Immature natural killer cell (primary cell): Measurements from ENCODE around the gene CREB3L1. TPM values are rescaled to one million over a fixed set of nuclear protein-coding genes. Genes with fewer than 3 reads are reported as not detected.
"Not testable (repeated sequence)": the region's sequence is repeated elsewhere in the genome, so short reads cannot be mapped to it uniquely, and the experiment has no call there.

Experiments
- DNase-seq, 3 donors: peaks; one replicate each; pipeline ENCODE4 v3.0.0; 2022; ENCODE audit warnings: mixed read lengths in 1 of 3
- H3K27ac Mint-ChIP-seq, 6 donors: one replicate each; pipeline ENCODE4 v1.8.0; 2020; ENCODE audit warnings: mixed read lengths in 6 of 6, mild to moderate bottlenecking in 5 of 6, inconsistent platforms in 4 of 6, moderate library complexity in 3 of 6
- H3K27me3 Mint-ChIP-seq, 3 donors: one replicate each; pipeline ENCODE4 v1.8.0; 2020 to 2021; ENCODE audit warnings: low read depth in 3 of 3, mild to moderate bottlenecking in 3 of 3, mixed read lengths in 3 of 3, moderate library complexity in 3 of 3, inconsistent platforms in 1 of 3
- H3K36me3 Mint-ChIP-seq, 3 donors: one replicate each; pipeline ENCODE4 v1.8.0; 2020; ENCODE audit warnings: mixed read lengths in 3 of 3, inconsistent platforms in 2 of 3, mild to moderate bottlenecking in 2 of 3
- H3K4me1 Mint-ChIP-seq, 2 donors: one replicate each; pipeline ENCODE4 v1.8.0; 2020; ENCODE audit warnings: inconsistent platforms in 2 of 2, mild to moderate bottlenecking in 2 of 2, mixed read lengths in 2 of 2, moderate library complexity in 1 of 2
- H3K4me3 Mint-ChIP-seq, 5 donors: one replicate each; pipeline ENCODE4 v1.8.0; 2020; ENCODE audit warnings: mild to moderate bottlenecking in 5 of 5, mixed read lengths in 5 of 5, inconsistent platforms in 3 of 5, moderate library complexity in 3 of 5
- H3K9me3 Mint-ChIP-seq, 6 donors: one replicate each; pipeline ENCODE4 v1.8.0; 2020; ENCODE audit warnings: mild to moderate bottlenecking in 6 of 6, mixed read lengths in 6 of 6, inconsistent platforms in 4 of 6, moderate library complexity in 3 of 6
- polyA plus RNA-seq, 3 donors: library from polyadenylated mRNA; unstranded; fragments of 300-500 nt; fragmentation: Illumina TruSeq; gene quantifications; one replicate each; pipeline ENCODE4 v1.2.3, GENCODE V29; 2021

CREB3L1 gene
- polyA plus RNA-seq, 3 donors from 2014 or later = not detected

- DNase-seq = no peak
- H3K27me3 Mint-ChIP-seq = no peaks in the 10 kb centered on the region
- H3K9me3 Mint-ChIP-seq = no peaks in the 10 kb centered on the region
- H3K4me3 Mint-ChIP-seq = no peak overlapping the region
- no peaks in the 10 kb centered on the region for H3K36me3 Mint-ChIP-seq
- H3K4me1 Mint-ChIP-seq = no peaks in the 10 kb centered on the region
- H3K27ac Mint-ChIP-seq = peak overlapping the region in 1 of 6 donors; percentile 34
Measured at GRCh38 chr11:46253258-46254132, 24.0 kb upstream of the CREB3L1 start.

DNA sequence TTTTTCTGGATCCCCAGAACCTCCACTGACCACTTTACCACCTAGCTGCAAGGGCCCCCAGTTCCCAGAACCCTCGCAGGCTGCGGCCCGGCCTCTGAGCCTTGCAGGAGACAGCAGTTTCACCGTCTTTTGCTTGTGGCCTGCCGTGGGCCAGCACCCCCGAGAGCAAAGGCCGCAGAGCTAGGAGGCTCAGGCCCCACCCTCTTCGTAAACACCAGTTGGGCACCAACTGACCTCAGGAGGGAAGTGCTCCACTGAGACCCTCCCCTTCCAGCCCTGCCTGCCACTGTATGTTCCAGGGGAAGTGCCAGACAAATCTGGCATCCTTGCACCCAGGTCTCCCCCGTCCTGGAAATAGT is 23.4 kb upstream of the CREB3L1 start:
- H3K4me1 Mint-ChIP-seq = no peaks in the 10 kb centered on the region
- no peak overlapping the region for H3K27ac Mint-ChIP-seq
- H3K9me3 Mint-ChIP-seq = no peaks in the 10 kb centered on the region
- no peak for DNase-seq
- no peaks in the 10 kb centered on the region for H3K36me3 Mint-ChIP-seq
- no peak overlapping the region for H3K4me3 Mint-ChIP-seq
- no peaks in the 10 kb centered on the region for H3K27me3 Mint-ChIP-seq

DNA sequence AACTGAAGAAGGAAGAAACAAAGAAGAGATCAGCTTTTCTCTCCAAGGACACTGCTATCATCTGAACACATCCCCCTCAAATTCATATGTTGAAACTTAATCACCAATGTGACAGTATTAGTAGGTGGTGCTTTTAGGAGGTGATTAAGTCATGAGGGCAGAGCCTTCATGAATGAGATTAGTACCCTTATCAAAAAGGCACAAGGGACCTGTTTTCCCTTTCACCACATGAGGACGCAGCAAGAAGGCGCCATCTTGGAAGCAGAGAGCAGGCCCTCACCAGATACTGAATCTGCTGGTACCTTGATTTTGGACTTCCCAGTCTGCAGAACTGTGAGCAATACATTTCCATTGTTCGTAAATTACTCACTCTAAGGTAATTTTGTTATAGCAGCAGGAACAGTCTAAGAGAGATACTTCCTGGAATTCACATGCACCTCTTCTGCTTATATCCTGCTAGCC is 20.9 kb upstream of the CREB3L1 start:
- H3K4me3 Mint-ChIP-seq = no peak overlapping the region

DNA sequence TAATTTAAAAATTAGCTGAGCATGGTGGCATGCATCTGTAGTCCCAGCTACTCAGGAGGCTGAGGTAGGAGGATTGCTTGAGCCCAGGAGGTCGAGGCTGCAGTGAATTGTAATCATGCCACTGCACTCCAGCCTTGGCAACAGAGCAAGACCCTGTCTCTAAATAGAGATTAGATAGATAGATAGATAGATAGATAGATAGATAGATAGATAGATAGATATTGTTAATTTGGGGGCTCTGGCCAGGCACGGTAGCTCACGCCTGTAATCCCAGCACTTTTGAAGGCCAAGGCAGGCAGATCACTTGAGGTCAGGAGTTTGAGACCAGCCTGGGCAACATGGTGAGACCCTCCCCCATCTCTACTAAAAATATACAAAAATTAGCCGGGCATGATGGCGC is 18.1 kb upstream of the CREB3L1 start:
- not testable (repeated sequence) for H3K4me1 Mint-ChIP-seq, H3K4me3 Mint-ChIP-seq, H3K27ac Mint-ChIP-seq, H3K36me3 Mint-ChIP-seq, H3K9me3 Mint-ChIP-seq, DNase-seq, H3K27me3 Mint-ChIP-seq

More for the DNA sequence above, 20.9 kb upstream of the CREB3L1 start:
- Mint-ChIP-seq H3K27me3 (no peaks in the 10 kb centered on the region), H3K36me3 (no peaks in the 10 kb centered on the region), H3K9me3 (no peaks in the 10 kb centered on the region), H3K4me1 (no peaks in the 10 kb centered on the region), H3K27ac (no peak overlapping the region)
- DNase-seq = no peak

DNA sequence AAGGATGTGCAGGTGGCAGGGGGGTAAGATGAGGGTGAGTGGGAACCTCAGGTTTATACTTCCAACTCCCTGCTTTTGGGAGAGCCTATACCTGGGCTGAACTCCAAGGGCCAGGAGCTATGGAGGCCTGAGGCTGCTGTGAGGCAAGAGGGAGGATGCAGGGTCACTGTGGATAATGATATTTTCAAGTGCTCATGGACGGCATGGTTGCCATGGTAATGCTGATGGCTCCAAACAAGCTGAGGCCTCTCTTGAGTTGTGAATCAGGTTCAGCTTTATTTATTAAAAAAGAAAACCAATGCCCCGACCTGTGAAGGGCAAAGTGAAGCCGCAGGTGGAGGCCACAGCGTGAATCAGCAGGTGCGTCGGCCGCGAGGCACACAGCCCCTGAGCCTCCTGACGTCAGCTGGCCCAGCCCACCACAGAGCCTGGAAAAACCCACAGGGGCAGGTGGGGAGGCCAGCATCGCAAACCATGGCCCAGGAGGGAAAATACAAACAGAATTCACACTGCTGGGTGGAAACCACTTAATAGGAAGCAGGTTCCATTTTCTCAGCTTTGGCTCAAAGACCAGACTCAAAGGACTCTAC is 17.4 kb upstream of the CREB3L1 start:
- DNase-seq = no peak
- no peaks in the 10 kb centered on the region for H3K4me1 Mint-ChIP-seq
- no peak overlapping the region for H3K4me3 Mint-ChIP-seq
- H3K27me3 Mint-ChIP-seq = no peaks in the 10 kb centered on the region
- H3K9me3 Mint-ChIP-seq = no peaks in the 10 kb centered on the region
- H3K36me3 Mint-ChIP-seq = no peaks in the 10 kb centered on the region
- no peak overlapping the region for H3K27ac Mint-ChIP-seq

GRCh38 chr11:46263120-46263519 is 14.3 kb upstream of the CREB3L1 start:
- Mint-ChIP-seq H3K9me3 (no peaks in the 10 kb centered on the region), H3K36me3 (no peaks in the 10 kb centered on the region), H3K4me3 (no peak overlapping the region), H3K27me3 (peaks cover 0 to 6% (median 2%) of the 10 kb centered on the region in 3 donors), H3K4me1 (no peaks in the 10 kb centered on the region), H3K27ac (no peak overlapping the region)
- DNase-seq = no peak

- H3K27me3 Mint-ChIP-seq = peaks cover 0 to 6% (median 2%) of the 10 kb centered on the region in 3 donors
- no peaks in the 10 kb centered on the region for H3K4me1 Mint-ChIP-seq
Measured at GRCh38 chr11:46264030-46264429, 13.4 kb upstream of the CREB3L1 start.

GRCh38 chr11:46264976-46265375 is 12.5 kb upstream of the CREB3L1 start:
- H3K4me1 Mint-ChIP-seq = no peaks in the 10 kb centered on the region
- no peaks in the 10 kb centered on the region for H3K9me3 Mint-ChIP-seq
- DNase-seq = no peak
- no peak overlapping the region for H3K4me3 Mint-ChIP-seq
- no peak overlapping the region for H3K27ac Mint-ChIP-seq
- H3K27me3 Mint-ChIP-seq = peaks cover 0 to 6% (median 2%) of the 10 kb centered on the region in 3 donors
- H3K36me3 Mint-ChIP-seq = no peaks in the 10 kb centered on the region

More at GRCh38 chr11:46264030-46264429, 13.4 kb upstream of the CREB3L1 start:
- no peaks in the 10 kb centered on the region for H3K9me3 Mint-ChIP-seq
- H3K4me3 Mint-ChIP-seq = no peak overlapping the region
- H3K36me3 Mint-ChIP-seq = no peaks in the 10 kb centered on the region
- DNase-seq = no peak
- no peak overlapping the region for H3K27ac Mint-ChIP-seq

GRCh38 chr11:46265764-46266163 is 11.7 kb upstream of the CREB3L1 start:
- no peak overlapping the region for H3K27ac Mint-ChIP-seq
- H3K4me3 Mint-ChIP-seq = no peak overlapping the region
- no peak for DNase-seq
- H3K36me3 Mint-ChIP-seq = no peaks in the 10 kb centered on the region
- H3K4me1 Mint-ChIP-seq = no peaks in the 10 kb centered on the region
- H3K9me3 Mint-ChIP-seq = no peaks in the 10 kb centered on the region
- H3K27me3 Mint-ChIP-seq = peaks cover 0 to 6% (median 2%) of the 10 kb centered on the region in 3 donors

GRCh38 chr11:46267930-46268329 is 9.5 kb upstream of the CREB3L1 start:
- Mint-ChIP-seq H3K36me3 (no peaks in the 10 kb centered on the region), H3K4me1 (no peaks in the 10 kb centered on the region), H3K9me3 (no peaks in the 10 kb centered on the region), H3K27ac (no peak overlapping the region), H3K4me3 (no peak overlapping the region), H3K27me3 (peaks cover 0 to 8% (median 5%) of the 10 kb centered on the region in 3 donors)
- DNase-seq = no peak

DNA sequence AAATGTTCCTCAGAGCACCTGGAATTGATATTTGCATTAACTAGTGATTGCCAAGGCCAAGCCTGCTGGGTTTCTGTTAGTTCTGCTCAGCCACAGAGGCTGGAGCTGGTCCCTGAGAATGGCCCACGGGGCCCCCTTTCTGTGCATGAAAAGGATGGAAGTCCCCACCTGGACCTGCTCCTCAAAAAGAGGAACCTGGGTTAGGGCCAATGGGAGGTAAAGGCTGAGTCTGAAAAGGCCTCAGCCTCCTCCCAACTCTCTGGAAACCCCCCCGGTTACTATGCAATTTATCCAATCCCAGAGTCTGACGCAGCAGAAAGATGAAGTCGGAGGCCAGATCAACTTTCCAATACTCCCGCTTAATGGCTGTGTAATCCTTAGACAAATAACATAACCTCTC is 6.8 kb upstream of the CREB3L1 start:
- peaks cover 0 to 12% (median 4%) of the 10 kb centered on the region in 3 donors for H3K27me3 Mint-ChIP-seq
- H3K4me3 Mint-ChIP-seq = no peak overlapping the region
- no peak for DNase-seq
- no peaks in the 10 kb centered on the region for H3K36me3 Mint-ChIP-seq
- H3K9me3 Mint-ChIP-seq = no peaks in the 10 kb centered on the region
- H3K27ac Mint-ChIP-seq = no peak overlapping the region
- no peaks in the 10 kb centered on the region for H3K4me1 Mint-ChIP-seq

DNA sequence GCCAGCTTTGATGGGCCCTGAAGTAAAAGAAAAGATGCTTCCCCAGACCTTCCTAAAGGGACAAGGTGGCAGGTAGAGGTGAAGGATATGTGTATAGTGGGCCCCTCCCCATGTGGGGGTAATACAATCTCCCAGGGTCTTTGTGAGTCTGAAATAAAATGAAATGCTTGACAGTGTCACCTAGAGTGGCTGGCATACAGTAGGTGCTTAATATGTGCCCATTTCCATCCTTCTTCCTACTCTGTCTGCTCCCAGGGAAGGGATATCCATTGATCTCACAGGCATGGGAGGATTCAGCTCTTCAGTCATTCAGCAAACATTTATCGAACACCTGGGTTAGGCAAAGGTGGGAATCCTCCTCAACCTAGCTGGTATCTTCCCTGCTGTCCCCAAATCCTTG is 6.1 kb upstream of the CREB3L1 start:
- no peaks in the 10 kb centered on the region for H3K9me3 Mint-ChIP-seq
- peaks cover under 1 to 13% (median 4%) of the 10 kb centered on the region in 3 donors for H3K27me3 Mint-ChIP-seq
- H3K4me1 Mint-ChIP-seq = no peaks in the 10 kb centered on the region
- H3K36me3 Mint-ChIP-seq = no peaks in the 10 kb centered on the region
- no peak overlapping the region for H3K4me3 Mint-ChIP-seq
- DNase-seq = no peak
- H3K27ac Mint-ChIP-seq = no peak overlapping the region

- no peak overlapping the region for H3K4me3 Mint-ChIP-seq
Measured at GRCh38 chr11:46271875-46272815, 5.3 kb upstream of the CREB3L1 start.

More at GRCh38 chr11:46271875-46272815, 5.3 kb upstream of the CREB3L1 start:
- Mint-ChIP-seq H3K36me3 (no peaks in the 10 kb centered on the region), H3K4me1 (peaks cover 0 to under 1% of the 10 kb centered on the region in 2 donors), H3K27ac (no peak overlapping the region), H3K9me3 (no peaks in the 10 kb centered on the region), H3K27me3 (peaks cover 4 to 19% (median 6%) of the 10 kb centered on the region in 3 donors)
- no peak for DNase-seq
